Measurements from ENCODE around the gene MAN1B1. TPM values are rescaled to one million over a fixed set of nuclear protein-coding genes. Genes with fewer than 3 reads are reported as not detected.
A peak's percentile ranks its signal among the peaks of the same experiment; 100 is the strongest.

Gene MAN1B1
- total RNA-seq, 1 donor from 2014 or later, result 57.7 TPM

- H3K36me3 Mint-ChIP-seq (ENCODE audit: insufficient read depth), result peaks cover 5% of the 10 kb centered on the region
- TF ChIP-seq CTCF (IDR thresholded peaks at IDR 0.05; ENCODE audit: unreplicated experiment), result no peak
- no peaks in the 10 kb centered on the region for H3K9me3 Mint-ChIP-seq (ENCODE audit: low read depth)
- H3K27ac Mint-ChIP-seq, result no peak overlapping the region
- H3K27me3 Mint-ChIP-seq, result peaks cover 11% of the 10 kb centered on the region
- H3K4me3 Mint-ChIP-seq (ENCODE audit: low read depth), result no peak overlapping the region
- no peak for DNase-seq (ENCODE audit: low spot score, unreplicated experiment)
- no peaks in the 10 kb centered on the region for H3K4me1 Mint-ChIP-seq (ENCODE audit: low read depth)
Observed at GRCh38 chr9:137110911-137111787, 24.4 kb downstream of the MAN1B1 start.

GRCh38 chr9:137111788-137112563 is 25.2 kb downstream of the MAN1B1 start:
- no peak for DNase-seq (ENCODE audit: low spot score, unreplicated experiment)
- no peak for TF ChIP-seq CTCF (IDR thresholded peaks at IDR 0.05; ENCODE audit: unreplicated experiment)
- Mint-ChIP-seq H3K27me3 (peaks cover 20% of the 10 kb centered on the region), H3K4me3 (ENCODE audit: low read depth) (no peak overlapping the region), H3K36me3 (ENCODE audit: insufficient read depth) (peaks cover 5% of the 10 kb centered on the region), H3K4me1 (ENCODE audit: low read depth) (peaks cover 8% of the 10 kb centered on the region), H3K27ac (no peak overlapping the region), H3K9me3 (ENCODE audit: low read depth) (no peaks in the 10 kb centered on the region)

GRCh38 chr9:137112564-137113384 is 26.0 kb downstream of the MAN1B1 start:
- Mint-ChIP-seq H3K27ac (no peak overlapping the region), H3K4me1 (ENCODE audit: low read depth) (peaks cover 9% of the 10 kb centered on the region)
- no peak for TF ChIP-seq CTCF (IDR thresholded peaks at IDR 0.05; ENCODE audit: unreplicated experiment)

GRCh38 chr9:137113385-137114159 is 26.8 kb downstream of the MAN1B1 start:
- no peaks in the 10 kb centered on the region for H3K9me3 Mint-ChIP-seq (ENCODE audit: low read depth)
- no peak for TF ChIP-seq CTCF (IDR thresholded peaks at IDR 0.05; ENCODE audit: unreplicated experiment)
- H3K4me3 Mint-ChIP-seq (ENCODE audit: low read depth), result no peak overlapping the region
- DNase-seq (ENCODE audit: low spot score, unreplicated experiment), result no peak
- peaks cover 29% of the 10 kb centered on the region for H3K27me3 Mint-ChIP-seq
- H3K27ac Mint-ChIP-seq, result no peak overlapping the region
- peaks cover 5% of the 10 kb centered on the region for H3K36me3 Mint-ChIP-seq (ENCODE audit: insufficient read depth)
- peaks cover 9% of the 10 kb centered on the region for H3K4me1 Mint-ChIP-seq (ENCODE audit: low read depth)

More at GRCh38 chr9:137112564-137113384, 26.0 kb downstream of the MAN1B1 start:
- H3K36me3 Mint-ChIP-seq (ENCODE audit: insufficient read depth), result peaks cover 5% of the 10 kb centered on the region
- peaks cover 28% of the 10 kb centered on the region for H3K27me3 Mint-ChIP-seq
- peak overlapping the region; percentile 47 for H3K4me3 Mint-ChIP-seq (ENCODE audit: low read depth)
- no peaks in the 10 kb centered on the region for H3K9me3 Mint-ChIP-seq (ENCODE audit: low read depth)
- DNase-seq (ENCODE audit: low spot score, unreplicated experiment), result no peak

All from progenitor cell of endocrine pancreas (in vitro differentiated cells).